Measurements from ENCODE around the gene LINS1. TPM values are rescaled to one million over a fixed set of nuclear protein-coding genes. Genes with fewer than 3 reads are reported as not detected.

The LINS1 gene
- total RNA-seq, 1 donor from 2014 or later = 15.1 TPM

DNA sequence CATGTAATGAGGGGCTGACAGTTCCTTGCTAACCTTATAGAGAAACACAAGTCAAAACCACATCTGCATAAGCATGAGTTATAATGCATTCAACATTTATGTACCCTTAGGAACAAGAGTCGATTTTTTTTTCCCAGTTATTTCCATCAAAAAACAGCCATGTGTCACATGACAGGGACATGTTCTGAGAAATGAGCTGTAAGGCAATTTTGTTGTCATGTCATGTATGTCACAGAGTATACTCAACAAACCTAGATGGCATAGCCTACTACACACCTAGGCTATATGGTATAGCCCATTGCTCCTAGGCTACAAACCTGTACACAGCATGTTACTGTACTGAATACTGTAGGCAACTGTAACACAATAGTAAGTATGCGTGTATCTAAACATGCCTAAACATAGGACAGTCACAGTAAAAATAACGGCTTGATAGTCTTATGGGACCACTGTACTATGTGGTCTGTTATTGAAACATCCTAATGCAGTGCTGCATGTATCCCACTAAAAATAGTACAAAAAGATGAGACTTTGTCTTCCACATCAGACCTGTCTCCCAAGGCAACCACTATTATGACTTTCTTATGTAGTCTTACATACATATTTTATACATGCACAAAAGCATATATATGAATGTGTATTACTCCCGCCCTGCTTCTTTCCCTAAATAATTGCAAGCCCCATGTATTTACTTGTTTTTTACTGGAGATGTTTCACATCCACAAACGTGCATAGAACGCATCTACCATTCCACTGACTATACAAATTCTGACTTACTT is 34.9 kb downstream of the LINS1 start:
- Histone ChIP-seq H3K9me3 (ENCODE audit: control insufficient read depth in 3 of 3, low read length in 3 of 3) (no peaks in the 10 kb centered on the region), H3K4me1 (ENCODE audit: control insufficient read depth in 3 of 3, insufficient read depth in 3 of 3, low read length in 3 of 3) (no peaks in the 10 kb centered on the region), H3K27me3 (ENCODE audit: control insufficient read depth in 3 of 3, insufficient read depth in 3 of 3, low read length in 3 of 3) (no peaks in the 10 kb centered on the region), H3K9ac (ENCODE audit: low read depth in 1 of 3, low read length in 3 of 3) (no peak overlapping the region), H3K36me3 (ENCODE audit: control insufficient read depth in 3 of 3, insufficient read depth in 3 of 3, low read length in 3 of 3) (peaks cover 0 to 15% (median 4%) of the 10 kb centered on the region in 3 donors), H3K4me3 (ENCODE audit: low read length in 3 of 3) (no peak overlapping the region), H3K27ac (ENCODE audit: low read depth, low read length) (no peak overlapping the region)

DNA sequence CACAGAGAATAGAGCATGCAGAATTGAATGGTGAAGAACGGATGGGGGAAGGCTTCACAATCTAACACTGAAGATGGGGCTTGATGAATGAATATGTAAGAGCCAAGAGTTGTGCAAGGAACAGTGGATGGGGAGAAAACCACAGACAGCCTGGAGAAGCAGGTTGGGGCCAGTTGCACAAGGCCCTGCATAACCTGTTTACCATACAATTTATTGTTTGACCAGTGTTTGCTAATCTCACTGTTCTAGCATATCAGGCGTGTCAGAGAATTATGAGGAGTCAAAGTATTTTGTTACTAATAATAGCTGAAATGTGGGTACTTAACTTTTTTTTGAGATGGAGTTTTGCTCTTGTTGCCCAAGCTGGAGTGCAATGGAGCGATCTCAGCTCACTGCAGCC is 36.4 kb downstream of the LINS1 start:
- H3K36me3 ChIP-seq (ENCODE audit: control insufficient read depth in 3 of 3, insufficient read depth in 3 of 3, low read length in 3 of 3) = peaks cover 0 to 12% (median 4%) of the 10 kb centered on the region in 3 donors
- no peaks in the 10 kb centered on the region for H3K4me1 ChIP-seq (ENCODE audit: control insufficient read depth in 3 of 3, insufficient read depth in 3 of 3, low read length in 3 of 3)
- no peaks in the 10 kb centered on the region for H3K9me3 ChIP-seq (ENCODE audit: control insufficient read depth in 3 of 3, low read length in 3 of 3)
- H3K9ac ChIP-seq (ENCODE audit: low read depth in 1 of 3, low read length in 3 of 3) = no peak overlapping the region
- no peak overlapping the region for H3K4me3 ChIP-seq (ENCODE audit: low read length in 3 of 3)
- no peak overlapping the region for H3K27ac ChIP-seq (ENCODE audit: low read depth, low read length)
- no peaks in the 10 kb centered on the region for H3K27me3 ChIP-seq (ENCODE audit: control insufficient read depth in 3 of 3, insufficient read depth in 3 of 3, low read length in 3 of 3)

DNA sequence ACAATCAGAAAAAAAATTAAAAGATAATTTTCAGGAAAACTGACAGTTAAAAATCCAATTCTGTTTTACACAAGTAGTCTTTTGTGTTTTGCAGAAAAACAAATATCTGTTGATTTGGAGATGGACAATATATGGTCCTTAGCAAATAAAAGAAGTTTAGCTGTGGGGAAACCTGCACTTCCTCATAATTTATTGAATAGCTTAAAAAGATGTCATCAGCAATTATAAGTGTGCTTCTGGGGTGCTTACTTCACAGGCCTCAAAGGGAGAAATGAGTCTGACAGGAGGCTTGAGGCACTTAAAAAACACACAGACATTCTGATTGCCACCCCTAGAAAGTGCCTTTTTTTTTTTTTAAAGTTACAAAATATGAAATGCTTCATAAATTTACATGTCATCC is 41.7 kb downstream of the LINS1 start:
- no peak overlapping the region for H3K4me3 ChIP-seq (ENCODE audit: low read length in 3 of 3)

DNA sequence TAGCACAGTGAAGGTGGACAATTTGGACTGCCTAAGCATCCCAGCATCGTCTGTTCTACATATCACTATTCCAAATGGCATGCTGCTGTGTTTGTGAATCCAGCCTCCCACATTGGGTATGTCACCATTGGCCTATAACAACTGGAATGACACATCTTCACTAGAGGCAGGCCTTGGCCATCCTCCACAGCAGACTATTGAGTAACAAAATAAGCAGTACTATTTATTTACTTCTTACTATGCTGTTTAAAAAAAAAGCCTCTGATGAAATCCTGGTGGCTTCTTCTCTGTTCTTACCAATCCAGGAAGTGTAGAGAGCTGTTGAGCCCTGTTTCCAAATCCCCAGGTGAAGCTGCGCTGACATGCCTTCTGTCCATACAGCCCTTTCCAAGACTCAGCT is 42.7 kb downstream of the LINS1 start:
- no peaks in the 10 kb centered on the region for H3K9me3 ChIP-seq (ENCODE audit: control insufficient read depth in 3 of 3, low read length in 3 of 3)
- no peaks in the 10 kb centered on the region for H3K27me3 ChIP-seq (ENCODE audit: control insufficient read depth in 3 of 3, insufficient read depth in 3 of 3, low read length in 3 of 3)
- H3K4me1 ChIP-seq (ENCODE audit: control insufficient read depth in 3 of 3, insufficient read depth in 3 of 3, low read length in 3 of 3) = peaks cover 0 to 3% (median 0%) of the 10 kb centered on the region in 3 donors
- no peaks in the 10 kb centered on the region for H3K36me3 ChIP-seq (ENCODE audit: control insufficient read depth in 3 of 3, insufficient read depth in 3 of 3, low read length in 3 of 3)
- no peak overlapping the region for H3K27ac ChIP-seq (ENCODE audit: low read depth, low read length)
- no peak overlapping the region for H3K9ac ChIP-seq (ENCODE audit: low read depth in 1 of 3, low read length in 3 of 3)
- no peak overlapping the region for H3K4me3 ChIP-seq (ENCODE audit: low read length in 3 of 3)

More for the DNA sequence above, 41.7 kb downstream of the LINS1 start:
- Histone ChIP-seq H3K27ac (ENCODE audit: low read depth, low read length) (no peak overlapping the region), H3K9me3 (ENCODE audit: control insufficient read depth in 3 of 3, low read length in 3 of 3) (no peaks in the 10 kb centered on the region), H3K36me3 (ENCODE audit: control insufficient read depth in 3 of 3, insufficient read depth in 3 of 3, low read length in 3 of 3) (no peaks in the 10 kb centered on the region), H3K27me3 (ENCODE audit: control insufficient read depth in 3 of 3, insufficient read depth in 3 of 3, low read length in 3 of 3) (no peaks in the 10 kb centered on the region), H3K4me1 (ENCODE audit: control insufficient read depth in 3 of 3, insufficient read depth in 3 of 3, low read length in 3 of 3) (peaks cover 0 to 3% (median 0%) of the 10 kb centered on the region in 3 donors), H3K9ac (ENCODE audit: low read depth in 1 of 3, low read length in 3 of 3) (no peak overlapping the region)

DNA sequence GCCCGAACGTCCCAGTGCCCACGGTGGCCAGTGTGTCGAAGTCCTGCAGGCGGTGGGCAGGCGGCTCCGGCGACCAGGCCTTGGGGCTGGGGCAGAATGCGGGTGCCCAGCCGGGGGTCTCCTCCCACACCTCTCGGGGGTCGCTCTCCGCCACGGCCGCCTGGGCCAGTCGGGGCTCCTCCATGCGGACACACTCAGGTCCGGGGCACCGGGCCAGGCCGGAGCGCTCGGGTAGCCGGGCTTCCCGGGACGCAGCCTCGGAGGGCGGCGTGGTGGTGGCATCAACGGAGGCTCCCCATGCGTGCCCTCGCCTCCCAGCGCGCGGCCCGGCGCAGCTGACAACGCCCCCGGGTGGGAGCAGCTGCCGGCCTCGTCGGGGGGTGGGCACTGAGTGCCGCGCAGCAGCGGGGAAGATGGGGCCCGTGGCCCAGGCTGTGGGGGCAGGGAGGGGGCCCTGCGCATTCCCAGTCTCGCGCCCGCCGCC is 43.2 kb downstream of the LINS1 start:
- Histone ChIP-seq H3K4me3 (ENCODE audit: low read length in 3 of 3) (no peak overlapping the region), H3K4me1 (ENCODE audit: control insufficient read depth in 3 of 3, insufficient read depth in 3 of 3, low read length in 3 of 3) (peaks cover 0 to 3% (median 0%) of the 10 kb centered on the region in 3 donors), H3K36me3 (ENCODE audit: control insufficient read depth in 3 of 3, insufficient read depth in 3 of 3, low read length in 3 of 3) (no peaks in the 10 kb centered on the region), H3K27me3 (ENCODE audit: control insufficient read depth in 3 of 3, insufficient read depth in 3 of 3, low read length in 3 of 3) (no peaks in the 10 kb centered on the region), H3K27ac (ENCODE audit: low read depth, low read length) (no peak overlapping the region), H3K9me3 (ENCODE audit: control insufficient read depth in 3 of 3, low read length in 3 of 3) (no peaks in the 10 kb centered on the region), H3K9ac (ENCODE audit: low read depth in 1 of 3, low read length in 3 of 3) (no peak overlapping the region)

DNA sequence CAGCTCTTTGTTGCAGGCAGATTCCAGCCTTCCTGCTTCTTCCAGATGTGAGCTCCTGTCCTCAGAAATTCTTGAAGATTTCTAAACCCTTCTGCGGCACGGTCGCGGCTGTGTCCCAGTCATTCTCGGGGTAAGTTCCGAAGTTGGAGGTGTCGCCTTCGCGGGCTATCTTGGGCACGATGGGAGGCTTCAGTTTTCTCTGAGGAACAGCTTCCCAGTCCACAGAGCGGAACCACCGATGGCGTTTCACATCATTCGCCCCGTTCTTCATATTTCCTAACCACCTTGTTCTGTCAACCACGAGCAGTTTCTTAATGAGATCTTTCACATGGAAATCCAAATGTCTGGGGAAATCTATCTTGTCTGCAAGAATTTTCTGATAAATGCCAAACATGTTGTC is 48.5 kb downstream of the LINS1 start:
- H3K9me3 ChIP-seq (ENCODE audit: control insufficient read depth in 3 of 3, low read length in 3 of 3) = no peaks in the 10 kb centered on the region
- no peak overlapping the region for H3K9ac ChIP-seq (ENCODE audit: low read depth in 1 of 3, low read length in 3 of 3)
- no peak overlapping the region for H3K4me3 ChIP-seq (ENCODE audit: low read length in 3 of 3)
- H3K36me3 ChIP-seq (ENCODE audit: control insufficient read depth in 3 of 3, insufficient read depth in 3 of 3, low read length in 3 of 3) = no peaks in the 10 kb centered on the region
- H3K27ac ChIP-seq (ENCODE audit: low read depth, low read length) = no peak overlapping the region
- H3K27me3 ChIP-seq (ENCODE audit: control insufficient read depth in 3 of 3, insufficient read depth in 3 of 3, low read length in 3 of 3) = no peaks in the 10 kb centered on the region
- H3K4me1 ChIP-seq (ENCODE audit: control insufficient read depth in 3 of 3, insufficient read depth in 3 of 3, low read length in 3 of 3) = no peaks in the 10 kb centered on the region

DNA sequence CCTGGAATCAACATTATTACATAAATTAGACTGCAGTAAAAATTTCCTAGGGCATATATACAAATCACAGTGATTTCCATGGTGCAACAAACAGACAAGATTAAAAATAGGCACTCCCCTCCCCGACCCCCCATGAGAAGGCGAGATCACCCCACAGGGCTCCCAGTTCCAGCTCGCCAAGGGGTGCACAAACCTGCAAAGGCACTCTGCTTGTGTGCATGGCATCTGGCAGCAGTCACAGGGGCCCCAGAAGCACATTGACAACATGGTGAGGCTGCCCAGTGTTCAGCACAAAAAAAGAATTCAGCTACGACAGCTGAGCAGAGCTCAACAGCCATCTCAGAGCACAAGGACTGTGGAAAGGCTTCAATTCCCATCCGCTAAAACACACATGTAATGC is 54.0 kb downstream of the LINS1 start:
- Histone ChIP-seq H3K4me3 (ENCODE audit: low read length in 3 of 3) (no peak overlapping the region), H3K27me3 (ENCODE audit: control insufficient read depth in 3 of 3, insufficient read depth in 3 of 3, low read length in 3 of 3) (peaks cover 0 to 7% (median 0%) of the 10 kb centered on the region in 3 donors), H3K4me1 (ENCODE audit: control insufficient read depth in 3 of 3, insufficient read depth in 3 of 3, low read length in 3 of 3) (no peaks in the 10 kb centered on the region), H3K9me3 (ENCODE audit: control insufficient read depth in 3 of 3, low read length in 3 of 3) (no peaks in the 10 kb centered on the region), H3K36me3 (ENCODE audit: control insufficient read depth in 3 of 3, insufficient read depth in 3 of 3, low read length in 3 of 3) (no peaks in the 10 kb centered on the region), H3K9ac (ENCODE audit: low read depth in 1 of 3, low read length in 3 of 3) (no peak overlapping the region), H3K27ac (ENCODE audit: low read depth, low read length) (no peak overlapping the region)

DNA sequence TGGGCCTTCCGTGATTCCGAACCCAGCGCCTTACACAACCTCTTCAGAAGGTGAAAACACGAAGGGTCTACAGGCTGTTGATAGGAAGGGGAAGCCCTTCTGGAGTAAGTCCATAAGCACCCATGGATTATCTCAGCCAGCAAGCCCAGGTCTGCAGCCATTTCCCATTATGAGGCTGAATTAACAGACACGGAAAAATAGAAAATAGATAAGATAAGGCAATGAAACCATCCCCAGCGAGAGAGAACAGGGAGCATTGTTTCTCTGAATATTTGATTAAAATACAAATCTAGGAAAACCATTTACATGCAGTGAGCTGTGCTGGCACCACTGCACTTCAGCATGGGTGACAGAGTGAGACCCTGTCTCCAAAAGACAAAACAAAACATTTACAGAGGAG is 57.0 kb downstream of the LINS1 start:
- no peak overlapping the region for H3K4me3 ChIP-seq (ENCODE audit: low read length in 3 of 3)
- H3K27ac ChIP-seq (ENCODE audit: low read depth, low read length) = no peak overlapping the region
- no peaks in the 10 kb centered on the region for H3K36me3 ChIP-seq (ENCODE audit: control insufficient read depth in 3 of 3, insufficient read depth in 3 of 3, low read length in 3 of 3)
- no peak overlapping the region for H3K9ac ChIP-seq (ENCODE audit: low read depth in 1 of 3, low read length in 3 of 3)
- no peaks in the 10 kb centered on the region for H3K4me1 ChIP-seq (ENCODE audit: control insufficient read depth in 3 of 3, insufficient read depth in 3 of 3, low read length in 3 of 3)
- H3K27me3 ChIP-seq (ENCODE audit: control insufficient read depth in 3 of 3, insufficient read depth in 3 of 3, low read length in 3 of 3) = peaks cover 0 to 7% (median 0%) of the 10 kb centered on the region in 3 donors
- no peaks in the 10 kb centered on the region for H3K9me3 ChIP-seq (ENCODE audit: control insufficient read depth in 3 of 3, low read length in 3 of 3)

DNA sequence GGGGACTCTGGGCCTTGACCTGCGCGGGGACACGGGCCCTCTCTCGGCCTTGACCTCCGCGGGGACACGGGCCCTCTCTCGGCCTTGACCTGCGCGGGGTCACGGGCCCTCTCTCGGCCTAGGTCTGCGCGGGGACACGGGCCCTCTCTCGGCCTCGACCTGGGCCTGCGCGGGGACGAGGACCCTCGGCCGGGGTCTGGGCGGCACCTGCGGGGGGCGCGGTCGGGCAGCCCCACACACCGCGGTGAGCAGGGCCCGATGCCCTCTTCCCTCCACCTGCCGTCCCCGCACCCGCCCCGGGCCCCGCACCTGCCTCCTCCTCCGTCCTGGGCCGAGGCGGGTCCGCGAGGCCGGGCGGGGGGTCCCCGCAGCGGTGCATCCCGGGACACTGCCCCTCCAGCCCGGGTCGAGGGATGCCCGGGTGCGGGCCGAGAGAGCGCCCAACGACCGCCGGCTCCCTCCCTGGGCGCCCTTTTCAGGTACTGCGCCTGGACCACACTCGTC is 57.6 kb downstream of the LINS1 start:
- peaks cover 0 to 7% (median 0%) of the 10 kb centered on the region in 3 donors for H3K27me3 ChIP-seq (ENCODE audit: control insufficient read depth in 3 of 3, insufficient read depth in 3 of 3, low read length in 3 of 3)
- no peak overlapping the region for H3K9ac ChIP-seq (ENCODE audit: low read depth in 1 of 3, low read length in 3 of 3)
- H3K4me1 ChIP-seq (ENCODE audit: control insufficient read depth in 3 of 3, insufficient read depth in 3 of 3, low read length in 3 of 3) = no peaks in the 10 kb centered on the region
- no peak overlapping the region for H3K4me3 ChIP-seq (ENCODE audit: low read length in 3 of 3)
- H3K36me3 ChIP-seq (ENCODE audit: control insufficient read depth in 3 of 3, insufficient read depth in 3 of 3, low read length in 3 of 3) = no peaks in the 10 kb centered on the region
- no peaks in the 10 kb centered on the region for H3K9me3 ChIP-seq (ENCODE audit: control insufficient read depth in 3 of 3, low read length in 3 of 3)
- no peak overlapping the region for H3K27ac ChIP-seq (ENCODE audit: low read depth, low read length)

DNA sequence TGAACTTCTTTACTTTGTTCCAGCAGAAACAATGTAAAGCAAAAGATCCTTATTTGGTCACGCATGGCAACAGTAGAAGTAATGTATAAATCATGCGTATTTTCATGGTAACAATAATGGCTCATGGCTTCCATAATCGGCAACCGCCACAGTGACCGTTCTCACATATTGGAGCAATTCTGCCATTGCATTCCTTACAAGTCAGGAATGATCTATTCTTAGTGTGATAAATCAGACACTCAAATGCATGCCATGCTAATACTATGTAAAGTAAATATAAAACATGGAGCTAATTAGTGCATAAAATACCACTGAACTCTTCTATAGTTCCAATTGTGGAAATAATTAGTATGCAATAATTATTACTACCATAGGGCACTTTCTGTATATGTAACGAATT is 59.7 kb downstream of the LINS1 start:
- H3K36me3 ChIP-seq (ENCODE audit: control insufficient read depth in 3 of 3, insufficient read depth in 3 of 3, low read length in 3 of 3) = no peaks in the 10 kb centered on the region
- H3K9ac ChIP-seq (ENCODE audit: low read depth in 1 of 3, low read length in 3 of 3) = no peak overlapping the region
- H3K27ac ChIP-seq (ENCODE audit: low read depth, low read length) = no peak overlapping the region
- no peaks in the 10 kb centered on the region for H3K9me3 ChIP-seq (ENCODE audit: control insufficient read depth in 3 of 3, low read length in 3 of 3)
- no peak overlapping the region for H3K4me3 ChIP-seq (ENCODE audit: low read length in 3 of 3)
- peaks cover 0 to 7% (median 0%) of the 10 kb centered on the region in 3 donors for H3K27me3 ChIP-seq (ENCODE audit: control insufficient read depth in 3 of 3, insufficient read depth in 3 of 3, low read length in 3 of 3)
- H3K4me1 ChIP-seq (ENCODE audit: control insufficient read depth in 3 of 3, insufficient read depth in 3 of 3, low read length in 3 of 3) = no peaks in the 10 kb centered on the region

Data from skeletal muscle tissue (tissue), 4 donors.